Panc1 (cell line): ENCODE data around the gene PADI1. TPM values are rescaled to one million over a fixed set of nuclear protein-coding genes. Genes with fewer than 3 reads are reported as not detected.

Experiments
- ATAC-seq: fragments of 200-7000 bp; cut with Tn5 transposase; 2 replicates; pipeline ENCODE4 v1.9.1; 2020; ENCODE audit warnings: mild to moderate bottlenecking, moderate library complexity
- BruUV-seq: library from RNA; stranded (reverse); fragments of 400-500 nt; replicated peaks from 2 replicates; lab custom pipeline; 2021; lab: Mats Ljungman, UMichigan
- CTCF ChIA-PET: fragments of 300-600 bp; sonication (Branson Sonifier 250); formaldehyde crosslinking; loops from one replicate; lab custom pipeline; 2022; ENCODE audit warnings: antibody characterized with exemption; lab: Charles Lee
- POLR2A ChIA-PET: fragments of 300-600 bp; sonication (Branson Sonifier 250); formaldehyde crosslinking; loops from one replicate; lab custom pipeline; 2022; ENCODE audit warnings: antibody characterized with exemption; lab: Charles Lee
- DNase-seq: peaks from one replicate; pipeline ENCODE4 v3.0.0-alpha.2; 2010; ENCODE audit warnings: low read depth, low spot score
- H3K27ac ChIP-seq: 2 replicates; pipeline ENCODE4 v1.5.1; 2011; ENCODE audit warnings: mild to moderate bottlenecking, low read length, inconsistent platforms
- H3K27me3 ChIP-seq: fragments of 200-500 bp; sonication (Bioruptor generic); 2 replicates; pipeline ENCODE4 v1.6.0; 2014; ENCODE audit warnings: low read length, inconsistent platforms; ENCODE audit not compliant: control insufficient read depth, insufficient read depth
- H3K36me3 ChIP-seq: fragments of 200-500 bp; sonication (Bioruptor generic); 2 replicates; pipeline ENCODE4 v1.5.1; 2014; ENCODE audit warnings: inconsistent platforms, mild to moderate bottlenecking, low read length, moderate library complexity; ENCODE audit not compliant: control insufficient read depth, insufficient read depth
- H3K4me1 ChIP-seq: 2 replicates; pipeline ENCODE4 v1.5.1; 2011; ENCODE audit warnings: inconsistent platforms, mild to moderate bottlenecking, low read length, moderate library complexity; ENCODE audit not compliant: control insufficient read depth, insufficient read depth
- H3K4me3 ChIP-seq, 2 experiments: 2 replicates each; pipeline ENCODE4 v1.5.1; 2011 to 2012; ENCODE audit warnings: low read depth in 2 of 2, low read length in 2 of 2, mild to moderate bottlenecking in 2 of 2, inconsistent platforms in 1 of 2, moderate library complexity in 1 of 2
- H3K9me3 ChIP-seq: fragments of 200-500 bp; sonication (Bioruptor generic); 2 replicates; pipeline ENCODE4 v1.5.1; 2014; ENCODE audit warnings: low read depth, mild to moderate bottlenecking, inconsistent platforms, low read length, moderate library complexity; ENCODE audit not compliant: control insufficient read depth, insufficient read depth
- CTCF ChIP-seq: fragments of 450-650 bp; IDR thresholded peaks from 2 replicates; pipeline ENCODE4 v1.5.1; 2017; ENCODE audit warnings: mild to moderate bottlenecking
- POLR2AphosphoS5 ChIP-seq: IDR thresholded peaks from 2 replicates; pipeline ENCODE4 v1.6.1; 2012; ENCODE audit warnings: mild to moderate bottlenecking, low read depth, low read length, moderate library complexity
- REST ChIP-seq, 2 experiments: IDR thresholded peaks; 2 replicates each; pipeline ENCODE4 v1.6.1; 2011 to 2012; ENCODE audit warnings: low read depth in 2 of 2, control low read depth in 1 of 2, low read length in 1 of 2, mild to moderate bottlenecking in 1 of 2, moderate library complexity in 1 of 2; ENCODE audit not compliant: insufficient read depth in 1 of 2
- SIN3A ChIP-seq: IDR thresholded peaks from 2 replicates; pipeline ENCODE4 v1.6.1; 2012; ENCODE audit warnings: low read depth, mild to moderate bottlenecking, low read length, moderate library complexity, borderline replicate concordance; ENCODE audit not compliant: insufficient read depth
- TCF7L2 ChIP-seq: IDR thresholded peaks from 2 replicates; pipeline ENCODE4 v1.6.1; 2011; ENCODE audit warnings: mild to moderate bottlenecking, low read depth, low read length, inconsistent platforms
- in situ Hi-C: cut with HindIII; loops from 2 replicates; pipeline ENCODE4 v1.10.0; 2016; ENCODE audit warnings: low sequenced_read_pairs, low pct_unique_long_range_greater_than_20kb
- intact Hi-C: fragments of 100-400 bp; cut with micrococcal nuclease; formaldehyde crosslinking; loops from one replicate; pipeline ENCODE4 v1.10.0; 2022; ENCODE audit not compliant: unreplicated experiment
- total RNA-seq: library from RNA; stranded (reverse); gene quantifications from one replicate; pipeline ENCODE4 v1.2.1, GENCODE V29; 2021; ENCODE audit not compliant: unreplicated experiment

PADI1 gene
- total RNA-seq, 1 experiment from 2014 or later: 2.3 TPM

- TF ChIP-seq CTCF: no peak
- POLR2A ChIA-PET: no interaction called here
- H3K27ac ChIP-seq: peak overlapping the region; percentile 87
- CTCF ChIA-PET: interaction anchor here (0.5 to 0.8 kb wide), 2 partner anchors 11 to 80 kb away, joined by 3 to 5 read pairs; no protein-coding TSS in a partner anchor
- no TSS peak for BruUV-seq
- H3K36me3 ChIP-seq: no peaks in the 10 kb centered on the region
- H3K9me3 ChIP-seq: no peaks in the 10 kb centered on the region
- no peak overlapping the region for H3K4me3 ChIP-seq
- intact Hi-C loops: no loop called here
- peaks cover 49% of the 10 kb centered on the region for H3K4me1 ChIP-seq
- in situ Hi-C loops: no loop called here
- H3K27me3 ChIP-seq: no peaks in the 10 kb centered on the region
- no peak for DNase-seq
- ATAC-seq: peak; percentile 54
Measured at GRCh38 chr1:17207540-17207939, 2.6 kb downstream of the PADI1 start.

GRCh38 chr1:17207966-17208418 lies 3.1 kb downstream of the PADI1 start:
- no peaks in the 10 kb centered on the region for H3K9me3 ChIP-seq
- H3K27ac ChIP-seq: peak overlapping the region; percentile 87
- no TSS peak for BruUV-seq
- CTCF ChIA-PET: interaction anchor here (0.7 to 0.8 kb wide), 2 partner anchors 12 to 51 kb away, joined by 3 to 5 read pairs; no protein-coding TSS in a partner anchor
- no peak overlapping the region for H3K4me3 ChIP-seq
- H3K4me1 ChIP-seq: peaks cover 53% of the 10 kb centered on the region
- H3K36me3 ChIP-seq: no peaks in the 10 kb centered on the region
- no peaks in the 10 kb centered on the region for H3K27me3 ChIP-seq
- in situ Hi-C loops: no loop called here
- POLR2A ChIA-PET: no interaction called here
- no peak for TF ChIP-seq TCF7L2
- TF ChIP-seq REST (IDR thresholded peaks at IDR 0.05; ENCODE audit: insufficient read depth in 1 of 2, low read depth in 2 of 2, low read length in 1 of 2): no peak
- TF ChIP-seq SIN3A: no peak
- TF ChIP-seq CTCF: no peak
- TF ChIP-seq POLR2AphosphoS5: no peak
- intact Hi-C loops: no loop called here
- peak; percentile 71 for ATAC-seq
- peak; percentile 61 for DNase-seq
